HG03342 (cell line): ENCODE results near the gene ALDH7A1.
A peak's percentile ranks its signal among the peaks of the same experiment; 100 is the strongest.
"Not testable (repeated sequence)": the region's sequence is repeated elsewhere in the genome, so short reads cannot be mapped to it uniquely, and the experiment has no call there.

Experiments
- ATAC-seq: cut with Tn5 transposase; IDR thresholded peaks from one replicate; pipeline ENCODE4 v1.9.1; 2021; ENCODE audit warnings: mild to moderate bottlenecking, moderate library complexity; ENCODE audit not compliant: unreplicated experiment

Gene ALDH7A1

GRCh38 chr5:126597156-126597555 is 2.1 kb upstream of the ALDH7A1 start:
- no peak for ATAC-seq

GRCh38 chr5:126595486-126596083 is 566 bp upstream of the ALDH7A1 start:
- peak; percentile 21 for ATAC-seq

GRCh38 chr5:126591549-126591948 is 3.5 kb downstream of the ALDH7A1 start:
- ATAC-seq, result no peak

- no peak for ATAC-seq
Observed at GRCh38 chr5:126589536-126590297, 5.3 kb downstream of the ALDH7A1 start.

GRCh38 chr5:126587551-126588390 is 7.2 kb downstream of the ALDH7A1 start:
- ATAC-seq, result no peak

GRCh38 chr5:126583761-126584160 is 11.3 kb downstream of the ALDH7A1 start:
- no peak for ATAC-seq

- no peak for ATAC-seq
Observed at GRCh38 chr5:126579716-126580115, 15.3 kb downstream of the ALDH7A1 start.

- no peak for ATAC-seq
Observed at GRCh38 chr5:126577415-126577814, 17.6 kb downstream of the ALDH7A1 start.

GRCh38 chr5:126576974-126577373 is 18.0 kb downstream of the ALDH7A1 start:
- ATAC-seq, result no peak

GRCh38 chr5:126575644-126576043 is 19.4 kb downstream of the ALDH7A1 start:
- ATAC-seq, result no peak

- ATAC-seq, result no peak
Observed at GRCh38 chr5:126568206-126568755, 26.7 kb downstream of the ALDH7A1 start.

GRCh38 chr5:126562823-126563222 is 32.2 kb downstream of the ALDH7A1 start:
- ATAC-seq, result peak; percentile 88

- ATAC-seq, result no peak
Observed at GRCh38 chr5:126561908-126562307, 33.1 kb downstream of the ALDH7A1 start.

- ATAC-seq, result not testable (repeated sequence)
Observed at GRCh38 chr5:126555101-126555500, 39.9 kb downstream of the ALDH7A1 start.

GRCh38 chr5:126552614-126553013 is 42.4 kb downstream of the ALDH7A1 start:
- ATAC-seq, result no peak

- ATAC-seq, result peak; percentile 79
Observed at GRCh38 chr5:126544087-126544740, 50.8 kb downstream of the ALDH7A1 start.

GRCh38 chr5:126543660-126544059 is 51.4 kb downstream of the ALDH7A1 start:
- ATAC-seq, result no peak

- no peak for ATAC-seq
Observed at GRCh38 chr5:126543009-126543408, 52.0 kb downstream of the ALDH7A1 start.

- no peak for ATAC-seq
Observed at GRCh38 chr5:126542441-126542840, 52.6 kb downstream of the ALDH7A1 start.

- no peak for ATAC-seq
Observed at GRCh38 chr5:126540631-126541030, 54.4 kb downstream of the ALDH7A1 start.

- no peak for ATAC-seq
Observed at GRCh38 chr5:126538579-126538978, 56.4 kb downstream of the ALDH7A1 start.
